A549 (cell line): ENCODE results near the gene MAPKAP1.

ENCODE experiments used
- EP300 ChIP-seq, 2 experiments: fragments of >200 bp; sonication (Bioruptor Twin); formaldehyde crosslinking; IDR thresholded peaks; 2 replicates in 1 of 2; 3 replicates in 1 of 2; pipeline ENCODE4 v1.6.1; 2016 to 2017
- HEYL ChIP-seq: fragments of 250-450 bp; sonication (Bioruptor Pico); IDR thresholded peaks from 2 replicates; pipeline ENCODE4 v1.8.0; 2021; ENCODE audit warnings: mild to moderate bottlenecking, moderate library complexity
- JUN ChIP-seq, 2 experiments: fragments of >200 bp; sonication (Bioruptor Twin); formaldehyde crosslinking; IDR thresholded peaks; 2 replicates in 1 of 2; 3 replicates in 1 of 2; pipeline ENCODE4 v1.6.1; 2016 to 2017
- JUNB ChIP-seq: fragments of >200 bp; sonication (Bioruptor Twin); formaldehyde crosslinking; IDR thresholded peaks from 2 replicates; pipeline ENCODE4 v1.6.1; 2016
- NFE2L2 ChIP-seq: fragments of 150-350 bp; conservative IDR thresholded peaks from 2 replicates; pipeline ENCODE4 v1.6.1; 2014; ENCODE audit warnings: low read length
- TF ChIP-seq, protein P1 (sequence below): fragments of >200 bp; sonication (Bioruptor Twin); formaldehyde crosslinking; IDR thresholded peaks from 3 replicates; pipeline ENCODE4 v1.5.1; 2016
- TF ChIP-seq, protein P2 (sequence below): fragments of 450-650 bp; IDR thresholded peaks from 2 replicates; pipeline ENCODE4 v1.6.1; 2014; ENCODE audit warnings: antibody characterized with exemption

DNA sequence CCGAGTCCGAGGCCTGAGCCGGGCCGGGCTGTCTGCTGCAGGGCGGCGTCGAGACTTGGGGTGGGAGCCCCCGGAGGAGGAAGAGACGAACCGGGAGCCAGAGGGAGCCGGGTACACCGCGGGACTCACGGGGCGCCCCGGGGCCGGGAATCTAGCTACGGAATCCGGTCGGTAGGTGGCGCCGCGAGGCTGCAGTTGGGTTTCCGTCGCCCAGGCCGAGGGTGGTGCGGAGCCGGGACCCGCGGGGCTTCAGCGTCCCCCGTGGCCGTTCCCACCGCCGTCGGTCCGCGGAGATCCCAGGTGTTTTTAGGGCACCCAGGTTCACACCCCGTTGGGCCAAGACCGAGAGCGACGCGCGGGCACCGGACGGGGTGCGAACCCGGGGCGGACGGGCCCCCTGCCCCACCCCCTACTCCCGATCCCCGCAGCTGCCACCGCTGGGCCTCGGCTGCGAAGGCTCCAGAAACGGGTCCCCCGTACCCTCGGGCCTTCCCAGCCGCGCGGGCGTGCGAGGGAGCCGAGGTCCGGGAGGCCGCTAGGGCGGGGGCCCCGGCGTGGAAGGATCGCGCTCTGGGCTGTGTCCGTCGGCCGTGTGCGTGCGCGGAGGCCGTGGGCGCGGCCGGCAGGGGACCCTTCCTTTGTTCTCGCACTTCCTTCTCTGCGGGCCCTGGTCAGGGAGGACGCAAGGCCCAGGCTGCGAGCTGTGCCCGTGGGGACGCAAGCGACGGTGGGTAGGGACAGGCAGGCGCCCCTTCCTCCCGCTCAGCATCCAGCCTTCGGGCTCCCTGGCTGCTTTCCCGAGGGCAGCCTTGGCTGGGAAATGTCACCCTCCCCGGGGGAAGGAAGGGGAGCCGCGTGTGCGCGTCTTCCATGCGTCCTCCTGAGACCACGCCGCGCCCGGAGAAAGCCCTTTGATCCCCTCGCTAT, 298.8 kb downstream of the MAPKAP1 start:
- no peak for TF ChIP-seq NFE2L2
- TF ChIP-seq, protein P1, sequence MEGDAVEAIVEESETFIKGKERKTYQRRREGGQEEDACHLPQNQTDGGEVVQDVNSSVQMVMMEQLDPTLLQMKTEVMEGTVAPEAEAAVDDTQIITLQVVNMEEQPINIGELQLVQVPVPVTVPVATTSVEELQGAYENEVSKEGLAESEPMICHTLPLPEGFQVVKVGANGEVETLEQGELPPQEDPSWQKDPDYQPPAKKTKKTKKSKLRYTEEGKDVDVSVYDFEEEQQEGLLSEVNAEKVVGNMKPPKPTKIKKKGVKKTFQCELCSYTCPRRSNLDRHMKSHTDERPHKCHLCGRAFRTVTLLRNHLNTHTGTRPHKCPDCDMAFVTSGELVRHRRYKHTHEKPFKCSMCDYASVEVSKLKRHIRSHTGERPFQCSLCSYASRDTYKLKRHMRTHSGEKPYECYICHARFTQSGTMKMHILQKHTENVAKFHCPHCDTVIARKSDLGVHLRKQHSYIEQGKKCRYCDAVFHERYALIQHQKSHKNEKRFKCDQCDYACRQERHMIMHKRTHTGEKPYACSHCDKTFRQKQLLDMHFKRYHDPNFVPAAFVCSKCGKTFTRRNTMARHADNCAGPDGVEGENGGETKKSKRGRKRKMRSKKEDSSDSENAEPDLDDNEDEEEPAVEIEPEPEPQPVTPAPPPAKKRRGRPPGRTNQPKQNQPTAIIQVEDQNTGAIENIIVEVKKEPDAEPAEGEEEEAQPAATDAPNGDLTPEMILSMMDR: peak; percentile 94
- no peak for TF ChIP-seq JUNB
- no peak for TF ChIP-seq JUN (IDR thresholded peaks at IDR 0.05)
- no peak for TF ChIP-seq HEYL (CRISPR knock-in tag)
- TF ChIP-seq EP300 (IDR thresholded peaks at IDR 0.05): no peak
- TF ChIP-seq, protein P2, sequence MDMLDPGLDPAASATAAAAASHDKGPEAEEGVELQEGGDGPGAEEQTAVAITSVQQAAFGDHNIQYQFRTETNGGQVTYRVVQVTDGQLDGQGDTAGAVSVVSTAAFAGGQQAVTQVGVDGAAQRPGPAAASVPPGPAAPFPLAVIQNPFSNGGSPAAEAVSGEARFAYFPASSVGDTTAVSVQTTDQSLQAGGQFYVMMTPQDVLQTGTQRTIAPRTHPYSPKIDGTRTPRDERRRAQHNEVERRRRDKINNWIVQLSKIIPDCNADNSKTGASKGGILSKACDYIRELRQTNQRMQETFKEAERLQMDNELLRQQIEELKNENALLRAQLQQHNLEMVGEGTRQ: no peak
